Measurements from ENCODE around the gene GAPT.

The GAPT gene

DNA sequence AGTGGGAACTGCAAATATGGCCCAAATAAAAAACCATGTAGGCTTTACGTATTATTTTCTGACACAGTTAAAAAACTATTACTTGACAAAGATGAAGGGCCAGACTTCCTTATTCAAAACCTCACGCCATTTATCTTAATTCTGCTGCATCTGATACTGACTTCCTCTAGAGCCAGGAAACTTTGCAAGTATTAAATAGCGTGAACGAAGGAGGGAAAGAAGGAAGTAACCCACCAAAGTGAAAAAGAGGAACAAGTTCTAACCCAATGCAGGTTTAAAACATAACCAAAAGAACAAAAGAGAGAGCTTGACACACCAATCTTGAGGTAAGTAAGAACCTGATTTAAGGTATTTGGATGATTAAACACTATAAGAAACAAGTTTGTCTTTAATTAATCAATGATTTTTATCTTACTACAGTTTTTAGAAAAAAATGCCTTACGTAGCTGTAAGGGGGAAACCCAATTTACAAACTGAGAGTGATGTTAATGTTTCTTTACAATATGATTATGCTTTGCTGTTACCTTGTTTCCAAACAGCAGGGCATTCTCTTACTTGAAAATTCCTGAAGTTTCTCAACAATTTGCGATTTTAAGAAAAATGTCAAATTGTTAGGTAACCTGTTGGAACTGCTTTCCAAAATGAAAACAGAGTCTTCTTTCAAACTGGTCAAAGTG lies at the start of gene GAPT:
Gene GAPT, plus strand, starts transcription at position 220 of the 677 bp plus-strand sequence. CDS start 3,102 bp downstream, outside the sequence.
- FAIRE-seq = no peak

DNA sequence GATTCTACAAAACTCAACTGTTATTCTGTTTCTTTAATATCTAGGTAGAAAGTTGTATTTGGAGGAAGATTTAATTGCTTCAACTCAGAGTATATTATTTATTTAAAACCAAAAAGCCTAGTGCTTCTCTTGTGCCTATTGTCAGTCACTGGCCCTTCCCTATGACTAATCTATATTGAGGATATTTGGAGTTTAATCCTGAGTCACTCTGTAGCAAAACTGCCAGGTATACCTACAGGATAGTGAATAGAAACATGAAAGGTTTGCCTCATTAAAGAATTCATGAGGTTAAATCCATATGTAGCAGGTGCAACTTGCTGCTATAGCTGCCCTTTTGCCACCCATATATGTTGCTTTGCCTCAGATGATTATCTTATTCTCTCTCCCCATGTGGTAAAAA lies 46.4 kb upstream of the GAPT start:
- FAIRE-seq = no peak

- no peak for FAIRE-seq
These were observed 45.2 kb upstream of the GAPT start for GRCh38 chr5:58446024-58446423.

- FAIRE-seq = no peak
These were observed 44.0 kb upstream of the GAPT start for GRCh38 chr5:58447226-58447625.

- FAIRE-seq = no peak
These were observed 41.2 kb upstream of the GAPT start for GRCh38 chr5:58450018-58450417.

DNA sequence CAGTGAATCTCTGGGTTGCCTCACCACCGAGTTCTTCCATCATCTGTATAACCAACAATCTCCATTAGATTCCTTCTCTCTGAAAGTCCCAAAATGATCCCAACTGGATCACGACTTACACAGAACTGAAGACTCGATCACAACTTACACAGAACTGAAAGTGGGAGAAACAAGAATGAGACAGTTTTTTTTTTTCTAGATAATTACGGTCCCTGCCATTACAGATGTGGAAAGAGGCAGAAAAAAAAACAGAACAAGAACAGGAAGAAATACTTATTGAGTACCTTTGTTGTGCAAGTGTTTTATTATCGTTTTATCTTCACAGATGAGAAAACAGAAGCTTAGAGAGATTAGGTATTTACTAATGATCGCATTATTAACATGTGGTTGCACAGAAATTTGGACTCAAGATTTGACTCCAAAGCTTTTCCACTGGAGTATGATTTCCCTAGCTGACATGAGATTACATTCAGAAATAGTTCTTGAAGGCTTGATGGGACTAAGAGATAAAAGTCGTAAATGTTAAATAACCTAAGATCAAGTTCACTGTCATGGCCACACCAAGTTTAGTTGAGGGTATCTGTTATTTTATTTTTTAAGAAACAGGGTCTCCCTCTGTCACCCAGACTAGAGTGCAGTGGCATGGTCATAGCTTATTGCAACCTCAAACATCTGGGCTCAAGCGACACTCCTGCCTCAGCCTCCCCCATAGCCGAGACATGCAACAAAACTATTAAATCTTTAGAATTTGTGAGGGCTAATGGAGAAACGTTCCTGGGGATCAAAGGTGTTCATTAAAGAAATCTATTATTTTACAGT lies 40.2 kb upstream of the GAPT start:
- no peak for FAIRE-seq

DNA sequence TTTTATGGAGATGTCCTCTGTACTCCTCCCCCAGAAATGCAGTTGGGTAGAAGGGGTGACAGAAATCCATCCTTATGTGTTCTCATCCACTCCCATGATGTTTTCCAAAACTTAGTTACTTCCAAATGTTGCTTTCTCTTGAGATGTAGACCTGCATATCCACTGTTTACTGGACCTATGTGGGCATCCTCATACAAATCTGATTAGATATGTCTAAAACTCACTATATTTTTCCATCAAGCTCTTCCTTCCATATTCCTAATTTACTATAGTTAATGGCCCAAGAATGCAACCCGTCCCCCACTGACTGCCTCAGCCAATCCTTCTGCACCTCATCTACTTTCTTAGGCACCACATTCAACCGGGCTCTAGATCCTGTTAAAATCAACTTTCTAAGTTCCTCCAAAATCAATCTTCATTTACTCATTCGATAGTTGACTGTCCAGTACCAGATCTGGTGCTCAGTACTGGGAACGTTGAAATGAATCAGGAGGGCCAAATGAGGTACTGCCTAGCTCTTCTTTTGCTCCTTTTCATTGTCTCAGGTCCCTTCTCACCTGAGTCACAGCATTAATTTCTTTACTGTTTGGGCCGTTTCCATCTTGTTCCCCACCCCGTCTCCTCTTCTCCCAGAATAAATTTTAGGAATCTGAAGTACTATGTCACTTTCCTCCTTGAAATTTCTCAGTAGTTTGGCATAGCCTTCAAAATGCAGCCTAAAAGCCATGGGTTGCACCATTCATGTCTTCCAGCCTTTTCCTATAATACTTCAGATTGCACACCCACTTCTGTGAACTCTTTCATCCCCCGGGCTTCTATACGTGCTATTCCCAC lies 39.3 kb upstream of the GAPT start:
- FAIRE-seq = no peak

DNA sequence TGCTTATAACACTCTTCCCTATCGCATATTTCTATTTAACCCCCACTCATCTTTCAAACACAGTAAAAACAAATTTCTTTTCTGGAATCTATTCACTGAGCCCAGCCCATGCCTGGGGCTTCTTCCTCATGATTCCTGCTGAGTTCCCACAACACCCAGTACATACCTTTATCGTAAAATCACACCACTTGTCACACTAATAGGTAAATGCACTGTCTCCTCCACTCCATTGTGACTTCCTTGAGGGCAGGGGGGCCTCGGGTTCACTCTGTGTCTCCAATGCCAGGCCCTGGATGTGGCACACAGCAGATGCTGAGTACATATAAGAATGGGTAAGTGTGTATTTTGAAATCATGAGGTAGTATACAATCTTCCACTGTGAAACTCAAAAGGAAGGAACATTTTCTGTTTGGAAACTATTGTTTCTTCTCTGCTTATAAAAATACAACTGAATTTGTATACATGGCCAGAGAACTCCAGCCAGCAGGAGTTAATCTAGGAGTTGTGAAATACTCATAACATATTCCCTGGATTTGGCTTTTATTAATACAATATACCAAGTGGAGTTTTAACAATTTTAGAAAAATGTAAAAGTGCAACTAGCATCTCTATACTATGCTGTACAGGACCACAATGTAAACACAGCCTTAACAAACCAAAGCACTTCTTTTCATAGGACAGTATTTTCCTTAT lies 38.5 kb upstream of the GAPT start:
- FAIRE-seq = no peak

DNA sequence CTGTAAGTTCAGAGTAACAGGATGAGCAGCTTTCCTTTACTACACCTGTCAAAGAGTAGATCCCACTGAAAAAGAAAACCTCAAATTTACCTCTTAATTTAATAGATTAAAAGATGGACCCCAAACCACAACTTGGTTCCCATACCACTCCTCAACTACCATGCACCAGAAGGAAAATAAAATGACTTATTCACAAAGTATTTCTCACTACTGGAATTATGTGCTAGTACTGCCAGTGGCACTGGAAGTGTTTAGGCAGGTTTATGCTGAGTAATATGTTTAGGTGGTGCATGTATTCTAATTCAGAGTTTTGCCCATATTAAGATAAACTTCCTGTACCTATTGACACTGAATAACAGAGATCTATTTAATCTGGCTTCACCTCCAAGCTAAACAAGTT lies 37.9 kb upstream of the GAPT start:
- no peak for FAIRE-seq

DNA sequence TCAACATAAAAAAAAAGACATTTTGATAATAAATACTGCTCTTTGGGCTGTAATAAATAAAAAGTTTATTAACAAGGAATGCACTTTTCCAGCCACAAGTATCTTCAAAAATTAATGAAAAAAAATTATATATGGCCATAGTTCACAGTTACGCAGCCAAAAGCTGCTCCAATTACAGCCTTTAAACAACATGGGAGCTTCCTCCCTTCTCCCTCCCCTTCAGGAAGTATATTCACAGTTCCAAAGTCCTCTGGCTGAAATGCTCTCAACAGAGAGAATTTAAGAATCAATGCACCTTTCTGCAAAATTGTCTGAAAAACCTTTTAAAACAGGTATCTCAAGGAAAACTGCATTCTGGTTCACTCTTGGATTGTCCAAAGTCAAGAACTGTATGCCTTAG lies 37.2 kb upstream of the GAPT start:
- FAIRE-seq = no peak

DNA sequence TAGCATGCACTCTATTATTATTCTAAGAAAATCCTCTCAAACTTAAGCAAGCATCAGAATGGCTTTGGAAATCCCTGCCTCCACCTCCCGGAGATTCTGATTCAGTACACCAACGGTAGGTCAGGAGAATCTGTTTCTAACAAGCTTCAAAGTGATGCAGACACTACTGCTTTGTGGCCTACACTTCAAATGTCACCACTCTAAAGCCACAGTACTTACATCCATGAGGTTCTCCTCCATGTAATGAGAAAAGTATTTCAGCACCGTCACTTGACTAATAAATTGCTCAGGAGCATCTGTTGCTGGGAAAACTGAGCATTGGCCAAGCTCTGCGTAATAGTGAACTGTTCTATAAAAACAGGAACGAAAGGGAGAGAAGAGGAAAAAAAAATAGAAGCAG lies 36.2 kb upstream of the GAPT start:
- FAIRE-seq = no peak

- no peak for FAIRE-seq
These were observed 35.8 kb upstream of the GAPT start for GRCh38 chr5:58455480-58455879.

- no peak for FAIRE-seq
These were observed 35.2 kb upstream of the GAPT start for GRCh38 chr5:58456026-58456425.

DNA sequence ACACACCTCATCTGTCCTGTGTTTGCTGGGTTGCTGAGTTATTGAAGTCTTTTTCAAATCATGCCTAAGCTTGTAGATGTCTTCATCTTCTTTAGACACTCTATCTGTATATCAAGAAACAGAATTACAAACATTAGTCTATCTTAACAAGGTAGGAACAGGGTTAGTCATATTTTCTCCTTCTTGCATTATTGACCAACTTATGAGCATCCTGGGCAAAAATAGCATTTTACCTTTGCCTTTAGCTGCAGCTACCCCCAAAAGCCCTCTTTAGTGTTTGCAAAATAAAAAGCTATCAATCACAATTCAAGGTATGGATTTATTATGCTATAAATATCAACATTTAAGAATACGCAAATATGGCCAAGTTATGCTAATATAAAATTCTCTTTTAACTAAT lies 34.7 kb upstream of the GAPT start:
- FAIRE-seq = no peak

- no peak for FAIRE-seq
These were observed 34.2 kb upstream of the GAPT start for GRCh38 chr5:58457050-58457449.

DNA sequence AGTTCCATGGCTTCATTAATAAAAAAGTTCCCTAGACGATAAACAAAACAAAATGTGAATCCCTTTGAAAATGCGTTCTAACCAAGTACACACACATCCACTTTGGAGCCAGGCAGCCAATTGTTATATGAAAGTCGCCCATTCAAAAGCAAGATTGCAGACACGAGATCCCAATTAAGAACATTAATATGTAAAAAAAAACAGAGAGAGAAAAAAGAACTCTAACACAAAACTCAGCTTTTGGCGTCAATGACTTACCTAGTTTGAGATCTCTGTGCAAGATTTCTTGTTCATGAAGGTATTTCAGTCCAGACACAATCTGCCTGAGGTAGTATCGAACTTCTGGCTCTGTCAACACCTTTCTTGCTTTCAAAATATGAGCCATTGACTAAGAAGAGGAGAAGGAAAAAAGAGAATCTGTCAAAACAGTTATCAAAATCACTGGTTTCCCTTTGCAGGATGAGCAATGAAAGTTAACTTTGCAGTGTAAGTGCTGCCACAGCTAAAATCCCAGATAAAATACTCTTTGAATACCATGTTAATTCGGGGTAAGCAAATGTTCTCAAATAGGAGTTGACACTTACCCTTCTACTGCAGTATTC lies 33.0 kb upstream of the GAPT start:
- FAIRE-seq = no peak

DNA sequence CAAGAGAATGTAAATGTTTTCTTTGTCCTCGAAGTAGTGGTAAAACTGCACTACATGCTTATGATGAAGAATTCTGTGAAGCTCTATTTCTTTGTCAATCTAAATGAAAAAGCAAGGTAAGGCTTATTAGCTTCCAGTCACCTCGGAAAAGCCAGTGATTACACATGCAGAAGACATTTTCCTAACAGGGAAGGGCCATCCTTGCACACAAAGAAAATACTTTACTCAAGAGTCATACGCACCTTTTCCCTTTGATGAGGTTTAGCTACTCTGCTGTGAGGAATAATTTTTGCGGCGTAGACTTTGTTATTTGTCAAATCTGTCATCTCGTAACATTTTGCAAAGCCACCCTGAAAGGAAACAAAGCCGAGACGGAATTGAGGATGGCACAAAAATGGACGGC lies 32.5 kb upstream of the GAPT start:
- FAIRE-seq = no peak

DNA sequence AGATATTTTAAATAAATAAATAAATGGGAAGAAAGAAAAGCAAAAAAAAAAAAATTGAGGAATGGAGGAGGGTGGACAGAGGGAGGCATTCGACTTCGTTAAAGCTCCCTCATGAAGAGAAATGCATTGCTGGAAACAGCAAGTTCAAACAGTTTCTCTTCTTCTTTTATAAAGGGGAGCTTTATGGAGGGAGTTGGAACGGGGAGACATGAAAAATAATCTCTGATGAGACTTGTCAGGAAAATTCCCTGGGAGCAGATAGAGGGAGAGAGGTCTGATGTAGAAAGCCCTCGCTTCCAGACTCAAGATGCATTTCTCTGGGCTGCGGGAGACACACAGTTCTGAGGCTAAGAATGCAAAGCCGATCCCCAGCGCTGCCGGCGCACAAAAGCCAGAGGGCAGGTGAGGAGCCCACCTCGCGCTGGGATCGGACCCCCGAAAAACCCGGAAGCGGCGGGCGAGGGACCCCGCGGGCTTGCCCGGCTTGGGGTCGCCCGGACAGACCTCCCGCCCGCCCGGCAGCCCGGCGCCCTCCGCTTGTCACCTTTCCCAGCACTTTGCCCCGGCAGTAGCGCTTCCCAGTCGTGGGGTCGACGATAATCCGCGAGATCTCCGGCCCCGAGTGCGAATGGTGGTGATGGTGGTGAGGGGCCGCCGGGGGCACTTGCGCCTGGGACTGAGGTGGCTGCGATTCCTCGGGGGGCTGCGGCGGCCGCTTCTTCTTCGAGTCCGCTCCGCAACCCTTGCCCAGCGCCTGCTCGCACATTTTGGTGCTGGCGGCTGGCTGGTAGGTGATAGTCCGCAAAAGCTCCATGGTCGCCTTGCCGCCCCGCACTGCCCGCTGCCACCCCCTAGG lies 31.9 kb upstream of the GAPT start:
- no peak for FAIRE-seq

DNA sequence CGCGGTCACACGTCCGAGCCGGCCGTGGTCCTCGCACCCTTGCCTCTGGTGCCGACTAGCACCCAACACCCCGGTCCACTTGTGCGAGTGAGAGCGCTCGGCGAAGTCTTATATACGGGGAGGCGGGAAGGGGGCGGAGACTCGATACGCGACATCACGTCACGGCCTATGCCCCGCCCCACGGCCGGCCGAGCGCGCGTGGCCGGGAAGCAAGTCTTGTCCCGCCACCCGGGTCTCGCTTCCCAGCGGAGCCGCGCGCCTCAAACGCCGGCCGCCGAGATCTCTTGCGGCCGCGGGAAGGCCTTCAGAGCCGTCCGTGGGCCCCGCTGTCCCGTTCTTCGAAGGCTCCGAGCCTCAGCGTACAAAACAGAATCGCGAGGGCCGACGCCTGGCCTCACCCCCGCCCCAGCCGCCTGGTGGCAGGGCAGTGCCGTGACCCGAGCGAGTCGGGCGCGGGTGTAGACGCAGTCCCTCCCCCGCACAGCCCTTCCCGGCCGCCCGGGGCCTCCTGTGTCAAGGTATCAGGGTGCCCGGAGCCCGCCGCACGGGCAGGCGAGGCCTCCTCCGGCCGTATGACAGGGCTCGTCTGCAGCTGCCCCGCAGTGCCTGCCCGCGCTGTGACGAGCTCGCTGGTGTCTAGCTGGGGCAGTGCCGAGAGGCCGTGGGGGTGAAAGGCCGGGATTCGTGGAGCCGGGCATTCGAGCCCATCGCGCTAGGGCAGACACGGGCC lies 31.1 kb upstream of the GAPT start, which contains the start of gene PLK2:
Gene PLK2, minus strand, starts transcription at position 85 of the 730 bp plus-strand sequence. CDS start 127 bp downstream, outside the sequence.
- FAIRE-seq = no peak

DNA sequence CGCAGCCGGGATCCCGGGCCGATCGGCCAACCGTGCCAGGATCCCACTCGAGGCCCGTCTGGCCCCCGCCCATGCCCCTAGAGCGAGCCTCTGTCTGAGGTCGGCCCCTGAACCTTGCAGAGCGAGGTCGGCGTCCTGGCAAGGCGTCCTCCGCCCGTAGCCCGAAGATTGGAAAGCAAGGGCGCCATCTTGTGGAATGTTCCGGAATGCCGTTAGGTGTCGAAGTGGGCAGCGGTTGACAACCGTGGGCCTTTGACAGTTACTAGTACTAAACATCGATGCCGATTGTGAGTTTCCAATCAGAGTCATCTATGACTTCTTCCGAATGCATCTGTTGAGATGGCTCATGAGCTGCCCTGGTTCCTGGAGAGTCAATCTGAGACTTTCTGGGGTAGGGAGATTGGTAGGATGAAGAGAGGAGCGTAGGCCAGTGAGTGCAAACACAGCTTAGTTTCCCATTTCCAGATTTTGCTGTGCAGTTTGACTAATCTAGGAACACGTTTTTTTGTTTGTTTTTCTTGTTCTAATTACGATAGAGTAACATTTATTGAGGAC lies 30.4 kb upstream of the GAPT start:
- FAIRE-seq = peak; percentile 68

All from A204.1 (cell line).